Left lung (tissue), 10 donors: ENCODE measurements around the gene CHMP4B. TPM values are rescaled to one million over a fixed set of nuclear protein-coding genes. Genes with fewer than 3 reads are reported as not detected.

Experiments
- ATAC-seq: fragments of 200-7000 bp; cut with Tn5 transposase; one replicate; pipeline ENCODE4 v1.9.1; 2020; ENCODE audit warnings: moderate library complexity
- DNase-seq, 4 donors: peaks; one replicate each; pipeline ENCODE4 v3.0.0-alpha.2; 2013 to 2020
- H3K27ac ChIP-seq, 2 donors: fragments of 200-600 bp; sonication (generic) in 1 of 2; one replicate each; pipeline versions ENCODE4 v1.5.0 to v1.8.0; 2020 to 2021
- H3K27me3 ChIP-seq, 2 donors: fragments of 200-600 bp; sonication (generic) in 1 of 2; one replicate each; pipeline versions ENCODE4 v1.5.0 to v1.8.0; 2020 to 2021
- H3K36me3 ChIP-seq, 2 donors: fragments of 200-600 bp; sonication (generic) in 1 of 2; one replicate each; pipeline versions ENCODE4 v1.5.0 to v1.8.0; 2020 to 2021
- H3K4me1 ChIP-seq, 2 donors: fragments of 200-600 bp; one replicate each; pipeline ENCODE4 v1.8.0; 2021
- H3K4me3 ChIP-seq, 2 donors: fragments of 200-600 bp; sonication (generic) in 1 of 2; one replicate each; pipeline versions ENCODE4 v1.5.0 to v1.8.0; 2020 to 2021; ENCODE audit warnings: mild to moderate bottlenecking in 1 of 2
- H3K9me3 ChIP-seq, 2 donors: fragments of 200-600 bp; sonication (generic) in 1 of 2; one replicate each; pipeline versions ENCODE4 v1.5.0 to v1.8.0; 2020 to 2021
- CTCF ChIP-seq, 2 donors: fragments of 200-600 bp; sonication (generic) in 1 of 2; IDR thresholded peaks; one replicate each; pipeline versions ENCODE4 v1.5.0 to v1.8.0; 2021; ENCODE audit warnings: antibody characterized with exemption in 2 of 2
- intact Hi-C, 2 donors: fragments of 100-400 bp; cut with DNase I; formaldehyde crosslinking; loops; one replicate each; pipeline versions ENCODE4 v1.11.2 to v1.14.2; 2022
- polyA plus RNA-seq, 6 donors: library from polyadenylated mRNA; unstranded; fragments of 120-200 nt; gene quantifications; one replicate each; pipeline ENCODE4 v1.2.1, GENCODE V29; 2013; ENCODE audit not compliant: insufficient read length in 6 of 6
- total RNA-seq, 2 donors: library from RNA; stranded (reverse); fragmentation: NEBNext Ultra II Directional; extraction: Animal tissue kit (Norgen Biotek cat#: 25700); gene quantifications; one replicate each; pipeline ENCODE4 v1.2.1, GENCODE V29; 2021
- donor health status: DM: no; HTN: yes; CAD: no.
- donor health status: DM: no; HTN: no; CAD: no.

Gene CHMP4B
- total and polyA plus RNA-seq, 8 donors = 83.2 to 117 (median 109) TPM

- no peak for ATAC-seq
- peaks cover 0 to 78% of the 10 kb centered on the region in 2 donors for H3K36me3 ChIP-seq
- H3K27ac ChIP-seq = no peak overlapping the region
- DNase-seq = no peak
- no peak for TF ChIP-seq CTCF (IDR thresholded peaks at IDR 0.05)
- no peaks in the 10 kb centered on the region for H3K9me3 ChIP-seq
- H3K4me1 ChIP-seq = no peaks in the 10 kb centered on the region
- intact Hi-C loops = no loop called here
- no peak overlapping the region for H3K4me3 ChIP-seq
- H3K27me3 ChIP-seq = no peaks in the 10 kb centered on the region
Measured at GRCh38 chr20:33766686-33767085, 44.5 kb upstream of the CHMP4B start.

- Histone ChIP-seq H3K9me3 (no peaks in the 10 kb centered on the region), H3K4me1 (no peaks in the 10 kb centered on the region), H3K36me3 (peaks cover 0 to 79% of the 10 kb centered on the region in 2 donors), H3K27me3 (no peaks in the 10 kb centered on the region), H3K4me3 (no peak overlapping the region), H3K27ac (no peak overlapping the region)
- DNase-seq (no peak), ATAC-seq (no peak)
- intact Hi-C loops = no loop called here
- TF ChIP-seq CTCF (IDR thresholded peaks at IDR 0.05) = no peak
Measured at GRCh38 chr20:33767777-33768138, 43.4 kb upstream of the CHMP4B start.

GRCh38 chr20:33769043-33769442 is 42.1 kb upstream of the CHMP4B start:
- DNase-seq (no peak), ATAC-seq (no peak)
- H3K9me3 ChIP-seq = no peaks in the 10 kb centered on the region
- no peak overlapping the region for H3K4me3 ChIP-seq
- no peaks in the 10 kb centered on the region for H3K4me1 ChIP-seq
- H3K36me3 ChIP-seq = peaks cover 0 to 82% of the 10 kb centered on the region in 2 donors
- intact Hi-C loops = no loop called here
- H3K27me3 ChIP-seq = no peaks in the 10 kb centered on the region
- TF ChIP-seq CTCF (IDR thresholded peaks at IDR 0.05) = no peak
- no peak overlapping the region for H3K27ac ChIP-seq

GRCh38 chr20:33770005-33770404 is 41.1 kb upstream of the CHMP4B start:
- peak; percentile 93 for ATAC-seq
- no peaks in the 10 kb centered on the region for H3K27me3 ChIP-seq
- no peak overlapping the region for H3K27ac ChIP-seq
- H3K9me3 ChIP-seq = no peaks in the 10 kb centered on the region
- intact Hi-C loops = no loop called here
- TF ChIP-seq CTCF (IDR thresholded peaks at IDR 0.05) = no peak
- no peaks in the 10 kb centered on the region for H3K4me1 ChIP-seq
- H3K36me3 ChIP-seq = peaks cover 0 to 79% of the 10 kb centered on the region in 2 donors
- DNase-seq = peak in 1 of 4 donors; percentile 73
- H3K4me3 ChIP-seq = no peak overlapping the region

GRCh38 chr20:33771938-33772337 is 39.2 kb upstream of the CHMP4B start:
- H3K9me3 ChIP-seq = no peaks in the 10 kb centered on the region
- intact Hi-C loops = no loop called here
- DNase-seq (no peak), ATAC-seq (no peak)
- no peak overlapping the region for H3K27ac ChIP-seq
- no peaks in the 10 kb centered on the region for H3K27me3 ChIP-seq
- no peak for TF ChIP-seq CTCF (IDR thresholded peaks at IDR 0.05)
- no peak overlapping the region for H3K4me3 ChIP-seq
- H3K4me1 ChIP-seq = no peaks in the 10 kb centered on the region
- peaks cover 0 to 62% of the 10 kb centered on the region in 2 donors for H3K36me3 ChIP-seq
